ENCODE results near the gene GALNT6. TPM values are rescaled to one million over a fixed set of nuclear protein-coding genes. Genes with fewer than 3 reads are reported as not detected.

GALNT6 gene
- total and polyA plus RNA-seq, 2 of the 13 experiments (the other 11 are each of a cell fraction or from before 2014, with no cell fraction given), result 1.0 to 1.1 TPM

DNA sequence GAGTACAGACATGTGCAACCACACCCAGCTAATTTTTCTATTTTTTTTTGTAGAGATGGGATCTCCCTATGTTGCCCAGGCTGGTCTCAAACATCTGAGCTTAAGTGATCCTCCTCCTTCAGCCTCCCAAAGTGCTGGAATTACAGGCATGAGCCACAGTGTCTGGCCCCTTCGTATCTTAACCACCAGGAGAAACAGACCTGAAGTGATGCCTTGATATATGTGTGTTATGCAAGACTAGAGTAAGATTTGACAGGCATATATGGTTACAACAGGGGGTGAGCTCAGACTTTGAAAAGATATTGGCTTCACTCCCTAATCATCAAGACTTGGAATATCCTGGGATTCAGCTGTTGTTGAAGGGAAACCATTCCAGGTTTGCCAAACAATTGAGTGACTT lies 10.7 kb upstream of the GALNT6 start (continued):
- TF ChIP-seq ZNF660 (CRISPR knock-in tag; IDR thresholded peaks at IDR 0.05; ENCODE audit: borderline replicate concordance, low read depth) (no peak), HDAC6 (IDR thresholded peaks at IDR 0.05; ENCODE audit: low read depth, low read length) (no peak), SUZ12 (IDR thresholded peaks at IDR 0.05; ENCODE audit: low read depth, low read length) (no peak)
- TF ChIP-seq, protein P1, sequence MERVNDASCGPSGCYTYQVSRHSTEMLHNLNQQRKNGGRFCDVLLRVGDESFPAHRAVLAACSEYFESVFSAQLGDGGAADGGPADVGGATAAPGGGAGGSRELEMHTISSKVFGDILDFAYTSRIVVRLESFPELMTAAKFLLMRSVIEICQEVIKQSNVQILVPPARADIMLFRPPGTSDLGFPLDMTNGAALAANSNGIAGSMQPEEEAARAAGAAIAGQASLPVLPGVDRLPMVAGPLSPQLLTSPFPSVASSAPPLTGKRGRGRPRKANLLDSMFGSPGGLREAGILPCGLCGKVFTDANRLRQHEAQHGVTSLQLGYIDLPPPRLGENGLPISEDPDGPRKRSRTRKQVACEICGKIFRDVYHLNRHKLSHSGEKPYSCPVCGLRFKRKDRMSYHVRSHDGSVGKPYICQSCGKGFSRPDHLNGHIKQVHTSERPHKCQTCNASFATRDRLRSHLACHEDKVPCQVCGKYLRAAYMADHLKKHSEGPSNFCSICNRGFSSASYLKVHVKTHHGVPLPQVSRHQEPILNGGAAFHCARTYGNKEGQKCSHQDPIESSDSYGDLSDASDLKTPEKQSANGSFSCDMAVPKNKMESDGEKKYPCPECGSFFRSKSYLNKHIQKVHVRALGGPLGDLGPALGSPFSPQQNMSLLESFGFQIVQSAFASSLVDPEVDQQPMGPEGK (CRISPR knock-in tag; IDR thresholded peaks at IDR 0.05), result no peak
- TF ChIP-seq, protein P2, sequence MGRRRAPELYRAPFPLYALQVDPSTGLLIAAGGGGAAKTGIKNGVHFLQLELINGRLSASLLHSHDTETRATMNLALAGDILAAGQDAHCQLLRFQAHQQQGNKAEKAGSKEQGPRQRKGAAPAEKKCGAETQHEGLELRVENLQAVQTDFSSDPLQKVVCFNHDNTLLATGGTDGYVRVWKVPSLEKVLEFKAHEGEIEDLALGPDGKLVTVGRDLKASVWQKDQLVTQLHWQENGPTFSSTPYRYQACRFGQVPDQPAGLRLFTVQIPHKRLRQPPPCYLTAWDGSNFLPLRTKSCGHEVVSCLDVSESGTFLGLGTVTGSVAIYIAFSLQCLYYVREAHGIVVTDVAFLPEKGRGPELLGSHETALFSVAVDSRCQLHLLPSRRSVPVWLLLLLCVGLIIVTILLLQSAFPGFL (CRISPR knock-in tag; IDR thresholded peaks at IDR 0.05), result no peak
- TF ChIP-seq, protein P3, sequence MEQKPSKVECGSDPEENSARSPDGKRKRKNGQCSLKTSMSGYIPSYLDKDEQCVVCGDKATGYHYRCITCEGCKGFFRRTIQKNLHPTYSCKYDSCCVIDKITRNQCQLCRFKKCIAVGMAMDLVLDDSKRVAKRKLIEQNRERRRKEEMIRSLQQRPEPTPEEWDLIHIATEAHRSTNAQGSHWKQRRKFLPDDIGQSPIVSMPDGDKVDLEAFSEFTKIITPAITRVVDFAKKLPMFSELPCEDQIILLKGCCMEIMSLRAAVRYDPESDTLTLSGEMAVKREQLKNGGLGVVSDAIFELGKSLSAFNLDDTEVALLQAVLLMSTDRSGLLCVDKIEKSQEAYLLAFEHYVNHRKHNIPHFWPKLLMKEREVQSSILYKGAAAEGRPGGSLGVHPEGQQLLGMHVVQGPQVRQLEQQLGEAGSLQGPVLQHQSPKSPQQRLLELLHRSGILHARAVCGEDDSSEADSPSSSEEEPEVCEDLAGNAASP (CRISPR knock-in tag; IDR thresholded peaks at IDR 0.05; ENCODE audit: borderline replicate concordance), result no peak

DNA sequence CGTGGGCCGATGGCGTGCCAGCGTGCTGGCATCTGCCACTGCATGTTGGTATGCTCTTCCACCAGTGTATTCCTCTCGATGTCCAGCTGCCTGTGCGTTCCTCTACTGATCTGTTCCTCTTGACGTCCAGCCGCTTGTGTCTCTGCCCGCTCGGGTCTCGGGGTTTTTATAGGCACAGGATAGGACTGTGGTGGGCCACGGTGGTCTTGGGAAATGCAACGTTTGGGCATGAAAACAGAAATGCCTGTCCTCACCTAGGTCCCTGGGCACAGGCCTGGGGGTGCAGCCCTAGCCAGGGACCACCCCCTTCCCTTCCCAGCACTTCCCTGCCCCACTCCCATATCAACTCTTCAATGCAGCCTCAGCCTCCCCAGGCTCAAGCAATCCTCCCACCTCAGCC lies 10.3 kb upstream of the GALNT6 start:
- WGBS (ENCODE audit: low lambda C conversion rate), result 87% methylated on average over 13 of the region's 13 CpGs
- H3K27ac ChIP-seq (ENCODE audit: extremely low read length, insufficient read depth, low read length), result no peak overlapping the region
- H3K4me3 ChIP-seq (replicated peaks in 1 of 3; ENCODE audit: insufficient read depth in 1 of 3, low read depth in 2 of 3, low read length in 3 of 3), result no peak overlapping the region
- H4K20me1 ChIP-seq (ENCODE audit: insufficient read depth, low read length), result no peaks in the 10 kb centered on the region
- DNase-seq (ENCODE audit: low spot score) (no peak), FAIRE-seq (no peak), ATAC-seq (no peak)
- intact Hi-C loops (cut with micrococcal nuclease; ENCODE audit: unreplicated experiment) (no loop called here), in situ Hi-C loops (cut with HindIII; ENCODE audit: extremely low pct_ligation_motif_present, low pct_unique_long_range_greater_than_20kb) (no loop called here)
- H3K36me3 ChIP-seq (replicated peaks in 1 of 2; ENCODE audit: control insufficient read depth in 1 of 2, insufficient read depth in 2 of 2, low read length in 2 of 2), result no peaks in the 10 kb centered on the region
- BruUV-seq (replicated peaks), result no TSS peak
- H3K9ac ChIP-seq (ENCODE audit: insufficient read depth, low read depth, low read length), result no peak overlapping the region
- H3K27me3 ChIP-seq (ENCODE audit: control insufficient read depth in 1 of 2, insufficient read depth in 2 of 2, low read length in 2 of 2), result no peaks in the 10 kb centered on the region
- no peaks in the 10 kb centered on the region for H3K9me3 ChIP-seq (ENCODE audit: low read length)
- TF ChIP-seq KDM2A (CRISPR knock-in tag; IDR thresholded peaks at IDR 0.05; ENCODE audit: borderline replicate concordance, low read depth), result no peak
- no peak overlapping the region for H2AFZ ChIP-seq (ENCODE audit: low read length)
- H3K79me2 ChIP-seq (ENCODE audit: insufficient read depth, low read length), result no peaks in the 10 kb centered on the region
- POLR2A ChIA-PET, result no interaction called here
- no peak overlapping the region for H3K4me2 ChIP-seq (ENCODE audit: low read depth, low read length)
- H3K4me1 ChIP-seq (ENCODE audit: insufficient read depth, low read length), result peaks cover 14% of the 10 kb centered on the region
- CTCF ChIA-PET (ENCODE audit: low intra/inter-chr PET ratio, low total read pairs), result no interaction called here

Measured in HepG2 (cell line).